SU-DHL-6 (cell line): ENCODE data around the gene RABGEF1.

Experiments
- EZH2phosphoT487 ChIP-seq: fragments of 200-600 bp; sonication (generic), shearing (Covaris generic); conservative IDR thresholded peaks from 2 replicates; pipeline ENCODE4 v1.6.1; 2018; ENCODE audit warnings: mild to moderate bottlenecking, antibody characterized with exemption, low read length, moderate library complexity, mixed read lengths
- TF ChIP-seq, protein P1 (sequence below): fragments of 200-600 bp; sonication (generic); IDR thresholded peaks from one replicate; pipeline ENCODE4 v1.5.1; 2017; ENCODE audit warnings: antibody characterized with exemption, mild to moderate bottlenecking, low read length, moderate library complexity; ENCODE audit not compliant: insufficient read depth, poor library complexity, severe bottlenecking

DNA sequence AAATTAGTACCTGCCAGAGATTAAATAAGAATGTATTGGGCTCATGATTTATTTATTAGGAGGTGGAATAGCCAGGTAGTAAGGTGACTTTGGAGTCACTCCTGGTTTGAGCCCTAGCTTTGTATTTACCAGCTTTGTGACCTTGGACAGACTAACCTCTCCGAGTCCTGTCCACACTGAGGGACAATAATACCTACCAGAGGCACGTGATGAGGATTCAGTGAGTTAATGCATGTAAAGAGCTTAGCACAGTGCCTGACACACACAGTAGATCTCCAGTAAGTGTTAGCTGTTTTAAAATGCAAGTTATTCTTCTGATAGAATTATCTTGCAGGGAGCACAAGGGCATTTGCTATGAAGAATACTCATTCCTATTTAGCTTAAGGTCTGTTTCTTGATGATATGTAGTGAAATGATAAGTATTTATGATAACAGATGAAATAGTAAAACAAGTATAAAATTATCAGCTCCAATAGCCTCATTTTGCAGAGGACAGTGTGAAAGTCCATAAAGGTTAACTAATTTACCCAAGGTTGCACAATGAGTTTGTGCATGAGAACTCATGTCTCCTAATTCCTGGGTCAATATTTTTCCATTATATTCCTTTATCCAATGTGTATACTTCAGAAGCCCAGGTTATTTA is 36.4 kb downstream of the RABGEF1 start:
- TF ChIP-seq, protein P1, sequence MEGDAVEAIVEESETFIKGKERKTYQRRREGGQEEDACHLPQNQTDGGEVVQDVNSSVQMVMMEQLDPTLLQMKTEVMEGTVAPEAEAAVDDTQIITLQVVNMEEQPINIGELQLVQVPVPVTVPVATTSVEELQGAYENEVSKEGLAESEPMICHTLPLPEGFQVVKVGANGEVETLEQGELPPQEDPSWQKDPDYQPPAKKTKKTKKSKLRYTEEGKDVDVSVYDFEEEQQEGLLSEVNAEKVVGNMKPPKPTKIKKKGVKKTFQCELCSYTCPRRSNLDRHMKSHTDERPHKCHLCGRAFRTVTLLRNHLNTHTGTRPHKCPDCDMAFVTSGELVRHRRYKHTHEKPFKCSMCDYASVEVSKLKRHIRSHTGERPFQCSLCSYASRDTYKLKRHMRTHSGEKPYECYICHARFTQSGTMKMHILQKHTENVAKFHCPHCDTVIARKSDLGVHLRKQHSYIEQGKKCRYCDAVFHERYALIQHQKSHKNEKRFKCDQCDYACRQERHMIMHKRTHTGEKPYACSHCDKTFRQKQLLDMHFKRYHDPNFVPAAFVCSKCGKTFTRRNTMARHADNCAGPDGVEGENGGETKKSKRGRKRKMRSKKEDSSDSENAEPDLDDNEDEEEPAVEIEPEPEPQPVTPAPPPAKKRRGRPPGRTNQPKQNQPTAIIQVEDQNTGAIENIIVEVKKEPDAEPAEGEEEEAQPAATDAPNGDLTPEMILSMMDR = no peak
- no peak for TF ChIP-seq EZH2phosphoT487
